Stimulated activated CD8-positive, alpha-beta memory T cell treated with anti-CD3 and anti-CD28 coated beads, Interleukin-12 subunit alpha, Interleukin-12 subunit beta, amount 100 ng/mL, for 24 hours (primary cell): ENCODE measurements around the gene MAGI2.
"Not testable (repeated sequence)": the region's sequence is repeated elsewhere in the genome, so short reads cannot be mapped to it uniquely, and the experiment has no call there.

ENCODE experiments used
- DNase-seq: peaks from one replicate; pipeline ENCODE4 v3.0.0-alpha.2; 2020; ENCODE audit errors: extremely low read depth

Gene MAGI2

GRCh38 chr7:78649236-78649635 lies 804.2 kb downstream of the MAGI2 start:
- no peak for DNase-seq

- no peak for DNase-seq
Observed at GRCh38 chr7:78642751-78643150, 810.7 kb downstream of the MAGI2 start.

GRCh38 chr7:78638364-78638763 lies 815.1 kb downstream of the MAGI2 start:
- DNase-seq, result no peak

DNA sequence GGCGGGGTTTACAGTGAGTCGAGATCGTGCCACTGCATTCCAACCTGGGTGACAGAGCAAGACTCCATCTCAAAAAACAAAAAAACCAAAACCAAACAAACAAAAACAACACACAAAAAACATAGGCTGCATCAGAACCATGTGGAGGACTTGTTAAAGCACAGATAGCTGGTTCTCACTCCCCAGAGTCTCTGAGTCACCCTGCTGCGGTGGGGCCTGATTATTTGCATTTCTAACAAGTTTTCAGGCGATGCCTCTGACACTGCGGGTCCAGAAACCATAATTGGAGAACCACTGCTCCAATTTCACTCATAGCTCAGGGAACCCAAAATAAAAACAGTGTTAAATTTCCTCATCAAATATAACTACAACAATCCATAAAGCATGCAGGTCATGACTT lies 816.7 kb downstream of the MAGI2 start:
- no peak for DNase-seq

DNA sequence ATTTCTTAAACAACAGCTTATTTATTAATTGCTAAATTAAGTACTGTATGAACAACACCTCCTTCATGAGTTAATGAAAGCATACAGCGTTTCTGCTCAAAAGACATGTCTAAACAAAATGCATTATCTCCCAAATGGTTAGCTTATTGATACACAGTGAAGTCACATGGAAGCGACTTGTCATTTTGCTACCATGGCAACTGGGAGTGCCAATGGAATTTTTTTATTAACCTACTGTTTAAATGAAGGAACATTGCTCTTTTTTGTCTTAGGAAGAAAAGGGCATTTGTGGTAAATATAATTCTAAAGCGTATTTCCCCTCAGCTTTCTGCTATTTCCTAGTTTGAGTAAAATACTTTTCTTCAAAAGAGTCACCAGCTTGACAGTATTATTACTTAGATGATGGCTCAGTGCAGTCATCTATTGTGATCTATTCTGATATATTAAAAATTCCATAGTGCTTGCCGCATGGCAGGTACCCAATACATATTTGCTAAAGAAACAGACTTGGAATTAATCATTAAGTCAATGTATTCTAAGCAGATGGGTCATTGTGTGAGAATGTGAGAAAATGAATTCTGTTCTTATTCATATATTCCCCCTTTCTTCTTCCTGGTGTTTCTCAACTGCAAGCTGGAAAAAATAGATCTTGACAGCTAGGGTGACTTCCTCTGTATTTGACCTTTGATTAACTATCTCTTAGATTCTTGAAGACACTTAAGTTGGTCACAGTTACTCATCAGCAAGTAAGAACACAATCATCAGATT lies 818.3 kb downstream of the MAGI2 start:
- DNase-seq, result no peak

DNA sequence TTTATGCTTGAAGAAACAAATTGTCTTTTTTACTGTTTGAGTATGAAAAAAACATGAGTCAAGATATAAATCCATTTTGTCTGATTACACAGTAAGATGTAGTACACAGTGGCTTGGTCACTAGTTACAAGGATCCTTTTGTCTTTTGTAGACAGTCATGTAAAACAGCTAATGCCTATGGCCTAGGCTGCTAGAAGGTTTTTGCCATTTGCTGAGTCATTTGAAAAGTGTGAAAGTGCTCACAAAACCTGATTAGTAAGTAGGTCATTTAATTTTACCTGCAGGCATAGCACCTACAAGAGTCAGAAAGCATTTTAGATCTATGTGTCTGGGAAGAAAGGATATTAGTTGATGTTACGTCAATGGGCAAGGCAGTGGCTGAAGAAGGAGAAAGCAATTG lies 819.4 kb downstream of the MAGI2 start:
- no peak for DNase-seq

DNA sequence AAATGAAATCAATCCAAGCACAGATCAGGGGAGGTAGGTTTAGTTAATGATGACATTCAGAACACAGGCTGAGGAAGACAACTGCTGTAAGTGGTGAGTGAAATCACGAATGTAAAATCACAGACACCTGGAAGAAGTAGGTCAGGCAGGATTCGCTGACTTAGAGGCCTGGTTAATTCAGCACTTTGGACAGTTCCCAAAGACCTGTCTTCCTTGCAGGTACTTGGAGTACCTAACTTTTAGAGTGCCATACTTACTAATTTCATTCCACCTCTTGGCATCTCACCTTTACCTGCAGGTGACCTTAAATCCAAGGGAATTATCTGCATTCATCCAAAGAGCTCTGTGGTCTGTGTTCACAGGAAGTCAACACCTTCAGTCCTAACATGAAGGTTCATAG lies 832.5 kb downstream of the MAGI2 start:
- DNase-seq, result no peak

DNA sequence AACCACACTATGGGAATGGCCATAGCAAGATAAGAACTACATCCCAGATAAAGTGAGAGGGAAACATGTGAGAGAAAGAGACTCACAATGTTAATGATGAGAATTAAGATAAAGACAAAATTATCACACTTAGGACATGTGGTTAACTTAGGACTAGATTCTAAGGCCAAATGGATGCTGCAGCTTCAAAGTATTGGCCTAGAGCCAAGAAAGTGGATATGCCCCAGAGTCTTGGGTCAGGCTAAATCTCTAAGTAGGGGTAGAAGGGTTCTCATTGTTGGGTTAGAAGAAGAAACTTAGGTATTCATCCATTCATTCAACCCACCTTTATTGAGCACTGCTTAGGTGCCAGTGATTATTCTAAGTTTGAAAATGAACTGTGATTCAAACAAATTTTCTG lies 836.9 kb downstream of the MAGI2 start:
- no peak for DNase-seq

- DNase-seq, result no peak
Observed at GRCh38 chr7:78609281-78609680, 844.2 kb downstream of the MAGI2 start.

DNA sequence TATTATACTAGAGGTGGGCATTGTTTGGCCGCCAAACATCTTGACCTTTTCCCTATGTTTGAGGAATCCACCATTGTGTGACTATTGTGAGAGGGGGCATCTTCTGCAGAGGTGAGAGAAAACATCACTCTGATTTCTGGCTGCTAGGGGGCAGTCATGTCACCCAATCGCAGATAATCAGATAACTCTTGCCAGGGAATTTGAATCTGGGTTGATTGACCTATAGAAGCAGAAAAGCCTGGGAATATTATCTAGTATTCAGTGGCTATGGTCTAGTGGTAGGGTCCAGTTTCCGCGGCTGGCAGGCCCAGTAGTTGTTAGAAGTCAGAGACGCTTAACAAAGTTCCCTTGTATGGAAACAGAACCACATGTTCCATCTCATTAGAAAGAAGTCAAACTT lies 846.4 kb downstream of the MAGI2 start:
- DNase-seq, result no peak

DNA sequence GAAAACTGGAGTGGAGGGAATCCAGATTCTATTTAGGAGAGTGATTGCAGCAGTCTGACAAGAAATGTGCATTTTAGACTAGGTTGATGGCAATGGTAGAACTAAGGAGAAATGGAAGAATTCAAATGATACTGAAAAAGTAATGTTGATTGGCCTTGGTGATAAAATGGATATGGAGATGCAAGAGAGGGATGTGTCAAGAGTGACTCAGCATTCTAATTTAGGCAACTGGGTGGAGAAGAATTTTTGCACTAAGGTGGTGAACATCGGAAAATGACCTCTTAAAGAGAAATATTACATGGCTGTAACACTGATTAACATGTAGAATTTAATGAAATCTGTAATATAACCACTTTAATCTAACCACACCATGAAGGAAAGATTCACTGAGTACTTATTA lies 848.3 kb downstream of the MAGI2 start:
- no peak for DNase-seq

GRCh38 chr7:78601728-78602127 lies 851.7 kb downstream of the MAGI2 start:
- no peak for DNase-seq

- DNase-seq, result no peak
Observed at GRCh38 chr7:78594156-78594555, 859.3 kb downstream of the MAGI2 start.

DNA sequence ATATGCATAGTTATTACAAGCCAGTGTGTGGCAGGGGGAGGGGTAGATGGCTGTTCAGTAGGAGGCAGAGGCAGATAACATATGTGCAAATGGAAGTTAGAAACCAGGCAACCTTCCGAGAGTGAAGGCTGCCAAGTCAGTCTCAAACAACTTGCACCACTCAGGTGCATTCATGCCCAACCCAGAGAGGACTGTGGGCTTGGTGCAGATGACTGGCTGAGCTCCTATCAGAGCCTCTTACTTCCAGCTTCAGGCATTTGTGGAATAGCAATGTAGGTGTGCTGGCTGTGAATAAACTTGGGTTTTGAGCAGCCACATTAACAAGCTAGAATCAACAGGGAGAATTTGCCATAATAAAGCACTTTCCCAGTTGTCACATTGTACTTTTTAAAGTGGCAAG lies 865.1 kb downstream of the MAGI2 start:
- DNase-seq, result no peak

DNA sequence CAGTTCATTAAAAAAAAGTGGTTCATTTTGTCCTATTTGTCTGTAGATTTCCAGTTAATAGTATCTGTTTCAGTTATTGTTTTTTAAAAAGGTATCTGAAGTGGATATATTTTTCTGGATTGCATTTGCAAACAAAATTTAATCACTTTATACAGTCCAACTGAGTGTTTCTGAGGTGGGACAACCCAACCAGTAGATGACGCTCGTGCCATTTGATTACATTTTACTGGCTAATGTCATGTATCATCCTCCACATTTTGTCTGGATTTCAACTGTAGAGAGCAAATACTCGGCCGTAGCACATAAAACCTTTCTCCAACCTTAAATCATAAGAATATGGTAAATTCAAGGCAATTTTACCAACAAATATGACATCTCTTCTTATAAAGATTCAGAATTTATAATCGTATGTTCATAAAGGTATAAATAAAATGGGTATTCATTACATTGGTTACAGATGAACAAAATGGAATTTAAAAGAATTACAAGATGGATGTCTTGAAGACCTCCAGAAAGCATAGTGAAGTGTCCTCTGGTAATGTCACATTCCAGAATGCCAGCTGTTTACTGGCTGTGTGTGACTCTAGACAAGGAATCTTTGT lies 865.9 kb downstream of the MAGI2 start:
- no peak for DNase-seq

- DNase-seq, result no peak
Observed at GRCh38 chr7:78585980-78586379, 867.5 kb downstream of the MAGI2 start.

- no peak for DNase-seq
Observed at GRCh38 chr7:78578686-78579085, 874.8 kb downstream of the MAGI2 start.

DNA sequence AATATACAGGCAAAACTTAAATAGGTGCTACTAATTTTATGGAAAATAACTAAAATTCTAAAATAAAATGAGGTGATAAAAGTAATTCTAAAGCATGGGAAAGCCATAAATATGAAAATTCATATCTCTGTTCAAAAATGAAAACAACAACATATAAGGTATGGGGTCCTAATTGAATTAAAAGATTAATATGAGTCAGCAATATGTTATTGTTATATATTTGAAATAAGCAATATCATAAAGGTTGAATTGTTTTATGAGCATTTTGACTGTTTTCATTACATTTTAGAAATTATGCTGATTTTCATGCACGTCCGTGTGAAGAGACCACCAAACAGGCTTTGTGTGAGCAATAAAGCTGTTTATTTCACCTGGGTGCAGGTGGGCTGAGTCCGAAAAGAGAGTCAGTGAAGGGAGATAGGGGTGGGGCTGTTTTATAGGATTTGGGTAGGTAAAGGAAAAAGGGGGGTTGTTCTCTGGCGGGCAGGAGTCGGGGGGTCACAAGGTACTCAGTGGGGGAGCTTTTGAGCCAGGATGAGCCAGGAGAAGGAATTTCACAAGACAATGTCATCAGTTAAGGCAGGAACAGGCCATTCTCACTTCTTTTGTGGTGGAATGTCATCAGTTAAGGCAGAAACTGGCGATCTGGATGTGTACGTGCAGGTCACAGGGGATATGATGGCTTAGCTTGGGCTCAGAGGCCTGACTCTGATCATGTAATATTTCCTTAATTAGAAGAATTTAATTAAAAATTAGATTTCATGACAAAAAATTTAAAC lies 876.1 kb downstream of the MAGI2 start:
- DNase-seq, result not testable (repeated sequence)

DNA sequence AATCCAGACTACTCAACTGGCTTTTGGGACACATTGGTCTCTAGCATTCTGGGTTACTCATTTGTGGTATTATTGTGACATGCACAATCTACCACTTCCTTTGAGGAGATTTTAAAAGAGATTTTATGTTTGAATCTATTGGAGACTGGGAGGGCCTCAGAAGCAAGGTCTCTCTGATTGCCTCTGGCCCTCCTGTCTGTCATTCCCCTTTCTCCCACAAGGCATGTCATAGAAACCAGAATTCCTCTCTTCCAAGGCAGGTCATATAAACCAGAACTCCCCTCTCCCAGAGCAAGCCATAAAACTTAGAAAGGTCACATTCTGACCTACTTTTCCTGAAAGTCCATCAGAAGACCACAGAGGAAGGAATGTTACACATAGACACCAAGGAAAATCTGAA lies 877.2 kb downstream of the MAGI2 start:
- no peak for DNase-seq

DNA sequence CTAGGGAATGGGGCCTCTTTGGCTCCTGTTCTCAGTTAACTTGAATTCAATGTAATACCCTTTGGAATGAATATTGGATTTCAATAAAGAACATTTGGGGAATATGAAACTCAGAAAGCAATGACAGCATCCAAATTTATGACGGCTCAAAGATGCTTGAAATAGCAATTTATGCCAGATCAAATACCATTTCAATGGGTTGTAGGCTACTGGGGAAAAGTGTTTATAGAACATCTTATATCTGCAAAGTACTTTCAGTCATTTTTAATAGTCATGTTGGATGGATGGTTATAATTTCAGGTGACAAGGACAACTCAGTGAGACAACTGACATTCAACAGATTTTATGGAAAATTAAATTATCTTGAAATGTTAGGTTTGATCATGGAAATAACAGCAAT lies 882.2 kb downstream of the MAGI2 start:
- no peak for DNase-seq

DNA sequence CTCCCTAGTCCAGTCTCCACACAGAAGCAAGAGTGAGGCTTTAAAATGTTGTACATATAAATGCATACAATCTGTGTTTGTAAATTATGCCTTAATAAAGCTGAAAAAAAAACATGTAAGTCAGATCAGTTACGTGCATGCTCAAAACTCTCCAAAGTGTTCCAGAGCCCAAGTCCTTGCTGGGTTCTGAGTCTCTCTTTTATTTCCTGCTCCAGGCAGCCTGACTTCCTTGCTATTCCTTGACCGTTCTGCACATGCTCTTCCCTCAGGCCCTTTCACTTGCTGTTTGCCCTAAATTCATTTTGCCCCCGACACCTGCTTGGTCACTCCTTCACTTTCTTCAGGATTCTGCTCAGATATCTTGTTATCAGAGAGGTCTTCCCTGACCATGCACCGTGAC lies 884.8 kb downstream of the MAGI2 start:
- DNase-seq, result no peak

GRCh38 chr7:78567836-78568235 lies 885.6 kb downstream of the MAGI2 start:
- no peak for DNase-seq

- DNase-seq, result no peak
Observed at GRCh38 chr7:78565784-78566183, 887.7 kb downstream of the MAGI2 start.
